ENCODE data around the gene CMYA5.

- TF ChIP-seq POLR2A (IDR thresholded peaks at IDR 0.05; ENCODE audit: borderline replicate concordance, extremely low read depth, insufficient read depth, insufficient read length) (no peak), EZH2 (IDR thresholded peaks at IDR 0.05) (no peak), ATF3 (IDR thresholded peaks at IDR 0.05) (no peak), TCF7L2 (IDR thresholded peaks at IDR 0.05; ENCODE audit: borderline replicate concordance, extremely low read depth, insufficient read depth, insufficient read length) (no peak), REST (IDR thresholded peaks at IDR 0.05; ENCODE audit: low read depth) (no peak), CTCF (IDR thresholded peaks at IDR 0.05 in 2 of 3, conservative IDR thresholded peaks at IDR 0.05 in 1 of 3; ENCODE audit: borderline replicate concordance in 1 of 3, insufficient read depth in 1 of 3, low read depth in 2 of 3, low read length in 2 of 3) (no peak), CEBPB (IDR thresholded peaks at IDR 0.05; ENCODE audit: low read depth) (no peak), POLR2AphosphoS5 (IDR thresholded peaks at IDR 0.05; ENCODE audit: low read depth, low read length) (no peak), ZBTB33 (IDR thresholded peaks at IDR 0.05; ENCODE audit: extremely low read depth, insufficient replicate concordance, low read length) (no peak), MAX (IDR thresholded peaks at IDR 0.05) (no peak)
These were observed 154.1 kb downstream of the CMYA5 start for GRCh38 chr5:79843450-79844388.

All from HCT116 (cell line).